ENCODE data around the gene TRIM69. TPM values are rescaled to one million over a fixed set of nuclear protein-coding genes. Genes with fewer than 3 reads are reported as not detected.

TRIM69 gene
- total RNA-seq, 1 donor from 2014 or later, result 12.1 TPM

DNA sequence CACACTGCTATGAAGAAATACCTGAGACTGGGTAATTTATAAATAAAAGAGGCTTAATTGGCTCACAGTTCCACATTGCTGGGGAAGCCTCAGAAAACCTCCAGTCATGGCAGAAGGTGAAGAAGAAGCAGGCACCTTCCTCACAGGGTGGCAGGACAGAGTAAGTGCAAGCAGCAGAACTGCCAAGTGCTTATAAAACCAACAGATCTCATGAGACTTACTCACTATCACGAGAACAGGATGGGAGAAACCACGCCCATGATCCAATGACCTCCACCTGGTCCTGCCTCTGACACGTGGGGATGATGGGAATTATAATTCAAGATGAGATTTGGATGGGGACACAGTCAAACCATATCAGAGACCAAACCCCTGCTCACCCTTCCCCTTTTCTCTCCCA is 75.0 kb downstream of the TRIM69 start:
- peaks cover 12% of the 10 kb centered on the region for H3K4me1 Mint-ChIP-seq (ENCODE audit: low read depth)
- no peaks in the 10 kb centered on the region for H3K9me3 Mint-ChIP-seq (ENCODE audit: low read depth)
- H3K27ac Mint-ChIP-seq, result no peak overlapping the region
- no peaks in the 10 kb centered on the region for H3K27me3 Mint-ChIP-seq
- TF ChIP-seq, protein P1, sequence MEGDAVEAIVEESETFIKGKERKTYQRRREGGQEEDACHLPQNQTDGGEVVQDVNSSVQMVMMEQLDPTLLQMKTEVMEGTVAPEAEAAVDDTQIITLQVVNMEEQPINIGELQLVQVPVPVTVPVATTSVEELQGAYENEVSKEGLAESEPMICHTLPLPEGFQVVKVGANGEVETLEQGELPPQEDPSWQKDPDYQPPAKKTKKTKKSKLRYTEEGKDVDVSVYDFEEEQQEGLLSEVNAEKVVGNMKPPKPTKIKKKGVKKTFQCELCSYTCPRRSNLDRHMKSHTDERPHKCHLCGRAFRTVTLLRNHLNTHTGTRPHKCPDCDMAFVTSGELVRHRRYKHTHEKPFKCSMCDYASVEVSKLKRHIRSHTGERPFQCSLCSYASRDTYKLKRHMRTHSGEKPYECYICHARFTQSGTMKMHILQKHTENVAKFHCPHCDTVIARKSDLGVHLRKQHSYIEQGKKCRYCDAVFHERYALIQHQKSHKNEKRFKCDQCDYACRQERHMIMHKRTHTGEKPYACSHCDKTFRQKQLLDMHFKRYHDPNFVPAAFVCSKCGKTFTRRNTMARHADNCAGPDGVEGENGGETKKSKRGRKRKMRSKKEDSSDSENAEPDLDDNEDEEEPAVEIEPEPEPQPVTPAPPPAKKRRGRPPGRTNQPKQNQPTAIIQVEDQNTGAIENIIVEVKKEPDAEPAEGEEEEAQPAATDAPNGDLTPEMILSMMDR (IDR thresholded peaks at IDR 0.05; ENCODE audit: unreplicated experiment), result no peak
- H3K36me3 Mint-ChIP-seq (ENCODE audit: insufficient read depth), result no peaks in the 10 kb centered on the region
- H3K4me3 Mint-ChIP-seq (ENCODE audit: low read depth), result no peak overlapping the region
- no peak for DNase-seq (ENCODE audit: low spot score, unreplicated experiment)

DNA sequence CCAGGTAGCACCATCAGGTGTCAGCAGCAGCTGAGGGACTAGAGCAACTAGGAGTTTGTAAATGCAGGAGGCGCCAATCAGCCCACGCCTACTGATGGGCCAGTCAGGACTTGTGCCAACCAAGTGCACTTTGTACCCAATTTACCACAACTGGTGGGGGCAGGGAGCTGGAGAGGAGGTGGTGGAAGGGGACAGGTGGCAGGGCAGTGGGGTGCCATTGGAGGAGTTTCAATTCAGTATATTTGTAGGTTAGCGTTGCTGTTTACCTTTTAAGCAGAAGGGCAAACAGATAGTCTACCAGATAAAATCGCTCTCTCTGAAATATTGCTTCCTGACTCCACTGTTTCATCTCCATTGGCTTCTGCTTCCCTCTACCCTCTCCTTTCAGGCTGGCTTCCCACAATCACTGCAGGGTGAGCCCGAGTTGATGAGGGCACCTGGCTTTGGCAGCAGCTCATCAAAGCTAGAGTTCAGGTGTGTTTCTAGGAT is 75.7 kb downstream of the TRIM69 start:
- peak overlapping the region; percentile 54 for H3K27ac Mint-ChIP-seq
- TF ChIP-seq, protein P1 (IDR thresholded peaks at IDR 0.05; ENCODE audit: unreplicated experiment), result no peak
- no peaks in the 10 kb centered on the region for H3K9me3 Mint-ChIP-seq (ENCODE audit: low read depth)
- DNase-seq (ENCODE audit: low spot score, unreplicated experiment), result no peak
- no peaks in the 10 kb centered on the region for H3K36me3 Mint-ChIP-seq (ENCODE audit: insufficient read depth)
- peaks cover 12% of the 10 kb centered on the region for H3K4me1 Mint-ChIP-seq (ENCODE audit: low read depth)
- H3K27me3 Mint-ChIP-seq, result no peaks in the 10 kb centered on the region
- no peak overlapping the region for H3K4me3 Mint-ChIP-seq (ENCODE audit: low read depth)

- Mint-ChIP-seq H3K27ac (no peak overlapping the region), H3K27me3 (no peaks in the 10 kb centered on the region), H3K4me1 (ENCODE audit: low read depth) (peaks cover 12% of the 10 kb centered on the region), H3K4me3 (ENCODE audit: low read depth) (no peak overlapping the region), H3K9me3 (ENCODE audit: low read depth) (no peaks in the 10 kb centered on the region), H3K36me3 (ENCODE audit: insufficient read depth) (no peaks in the 10 kb centered on the region)
- TF ChIP-seq, protein P1 (IDR thresholded peaks at IDR 0.05; ENCODE audit: unreplicated experiment), result no peak
- no peak for DNase-seq (ENCODE audit: low spot score, unreplicated experiment)
Observed at GRCh38 chr15:44813231-44813630, 76.9 kb downstream of the TRIM69 start.

Other genes starting within 250 kb of the TRIM69 start
- gene EIF3J, start 199.4 kb upstream of the TRIM69 start, total RNA-seq, result 75.8 and 81.7 TPM in 2 replicates
- gene SPG11, start 72.9 kb upstream of the TRIM69 start, total RNA-seq, result 90.6 and 96.4 TPM in 2 replicates
- gene PATL2, start 25.2 kb upstream of the TRIM69 start, total RNA-seq, result 0.73 TPM in 1 of 2 replicates, not detected in the other
- 133 and 139 TPM in 2 replicates for gene B2M, start 25.0 kb upstream of the TRIM69 start, total RNA-seq
- gene TERB2, start 220.2 kb downstream of the TRIM69 start, total RNA-seq, result not detected in 2 replicates